ENCODE results near the gene NCBP1.

NCBP1 gene

DNA sequence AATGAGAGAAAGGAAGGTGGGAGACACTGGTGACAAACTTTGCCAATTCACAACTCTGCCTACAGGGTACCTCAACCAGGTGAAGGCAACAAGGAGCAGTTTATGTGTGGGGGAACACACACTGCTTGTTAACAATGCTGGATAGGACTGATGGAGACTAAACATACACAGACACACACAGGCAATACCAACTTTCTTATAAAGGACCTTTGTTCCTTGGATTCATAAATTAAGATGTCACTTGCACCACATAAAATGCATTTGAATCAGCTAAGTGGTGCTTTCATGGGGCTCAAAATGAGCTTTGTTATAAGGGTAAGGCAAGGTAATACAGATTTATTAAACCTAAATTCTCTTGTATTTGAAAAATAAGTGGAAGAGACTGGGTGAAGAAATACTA lies 4.5 kb upstream of the NCBP1 start:
- no peak for TF ChIP-seq ZFX (IDR thresholded peaks at IDR 0.05)
- TF ChIP-seq, protein P1, sequence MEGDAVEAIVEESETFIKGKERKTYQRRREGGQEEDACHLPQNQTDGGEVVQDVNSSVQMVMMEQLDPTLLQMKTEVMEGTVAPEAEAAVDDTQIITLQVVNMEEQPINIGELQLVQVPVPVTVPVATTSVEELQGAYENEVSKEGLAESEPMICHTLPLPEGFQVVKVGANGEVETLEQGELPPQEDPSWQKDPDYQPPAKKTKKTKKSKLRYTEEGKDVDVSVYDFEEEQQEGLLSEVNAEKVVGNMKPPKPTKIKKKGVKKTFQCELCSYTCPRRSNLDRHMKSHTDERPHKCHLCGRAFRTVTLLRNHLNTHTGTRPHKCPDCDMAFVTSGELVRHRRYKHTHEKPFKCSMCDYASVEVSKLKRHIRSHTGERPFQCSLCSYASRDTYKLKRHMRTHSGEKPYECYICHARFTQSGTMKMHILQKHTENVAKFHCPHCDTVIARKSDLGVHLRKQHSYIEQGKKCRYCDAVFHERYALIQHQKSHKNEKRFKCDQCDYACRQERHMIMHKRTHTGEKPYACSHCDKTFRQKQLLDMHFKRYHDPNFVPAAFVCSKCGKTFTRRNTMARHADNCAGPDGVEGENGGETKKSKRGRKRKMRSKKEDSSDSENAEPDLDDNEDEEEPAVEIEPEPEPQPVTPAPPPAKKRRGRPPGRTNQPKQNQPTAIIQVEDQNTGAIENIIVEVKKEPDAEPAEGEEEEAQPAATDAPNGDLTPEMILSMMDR (conservative IDR thresholded peaks at IDR 0.05) = no peak
- no peak overlapping the region for H3K27ac ChIP-seq

DNA sequence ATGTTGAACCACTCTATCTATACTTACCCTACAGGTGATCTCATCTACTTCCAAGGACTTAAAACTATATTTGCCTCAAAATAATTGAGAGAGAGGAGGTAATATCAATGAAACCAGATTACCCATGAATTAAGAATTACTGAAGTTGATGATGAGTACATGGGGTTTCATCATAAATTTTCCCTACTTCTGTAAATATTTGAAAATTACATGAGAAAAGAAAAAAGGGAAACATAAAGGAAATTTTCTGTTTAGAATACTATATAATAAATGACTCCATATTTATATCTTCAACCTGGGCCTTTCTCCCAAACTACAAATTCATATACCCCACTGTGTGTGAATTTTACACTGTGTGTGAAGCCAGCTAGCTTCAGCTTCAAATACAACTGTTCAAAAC lies 3.0 kb upstream of the NCBP1 start:
- TF ChIP-seq ZFX (IDR thresholded peaks at IDR 0.05) = no peak
- TF ChIP-seq, protein P1 (conservative IDR thresholded peaks at IDR 0.05) = no peak
- no peak overlapping the region for H3K27ac ChIP-seq

DNA sequence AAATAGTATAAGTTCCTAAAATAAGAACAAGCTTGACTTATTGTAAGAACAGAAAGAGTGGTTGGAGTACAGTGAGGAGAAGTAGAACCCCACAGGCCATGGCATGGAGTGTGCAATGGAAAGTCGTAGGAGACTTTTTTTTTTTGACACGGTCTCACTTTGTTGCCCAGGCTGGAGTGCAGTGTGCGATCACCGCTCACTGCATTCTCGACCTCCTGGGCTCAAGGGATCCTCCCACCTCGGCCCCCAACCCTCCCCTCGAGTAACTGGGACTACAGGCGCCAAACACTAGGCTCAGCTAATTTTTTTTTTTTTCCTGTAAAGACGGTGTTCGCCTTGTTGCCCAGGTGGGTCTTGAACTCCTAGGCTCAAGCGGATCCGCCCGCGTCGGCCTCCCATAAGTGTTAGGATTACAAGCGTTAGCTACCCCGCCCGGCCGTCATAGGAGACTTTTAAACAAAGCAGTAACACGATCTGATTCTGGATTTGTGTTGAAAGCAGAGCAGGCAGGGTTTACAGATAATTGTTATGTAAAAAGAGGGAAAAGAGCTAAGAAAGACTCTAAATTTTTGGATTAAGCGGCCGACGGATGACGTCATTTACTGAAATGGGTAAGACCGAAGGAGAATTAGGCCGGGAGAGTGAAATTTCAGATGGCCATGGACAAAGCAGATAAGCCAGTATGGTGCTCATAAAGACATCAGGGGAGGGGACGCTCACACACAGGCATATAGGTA lies 1.2 kb upstream of the NCBP1 start:
- peak overlapping the region; percentile 97 for H3K27ac ChIP-seq
- peak; percentile 50 for TF ChIP-seq ZFX (IDR thresholded peaks at IDR 0.05)
- TF ChIP-seq, protein P1 (conservative IDR thresholded peaks at IDR 0.05) = no peak

DNA sequence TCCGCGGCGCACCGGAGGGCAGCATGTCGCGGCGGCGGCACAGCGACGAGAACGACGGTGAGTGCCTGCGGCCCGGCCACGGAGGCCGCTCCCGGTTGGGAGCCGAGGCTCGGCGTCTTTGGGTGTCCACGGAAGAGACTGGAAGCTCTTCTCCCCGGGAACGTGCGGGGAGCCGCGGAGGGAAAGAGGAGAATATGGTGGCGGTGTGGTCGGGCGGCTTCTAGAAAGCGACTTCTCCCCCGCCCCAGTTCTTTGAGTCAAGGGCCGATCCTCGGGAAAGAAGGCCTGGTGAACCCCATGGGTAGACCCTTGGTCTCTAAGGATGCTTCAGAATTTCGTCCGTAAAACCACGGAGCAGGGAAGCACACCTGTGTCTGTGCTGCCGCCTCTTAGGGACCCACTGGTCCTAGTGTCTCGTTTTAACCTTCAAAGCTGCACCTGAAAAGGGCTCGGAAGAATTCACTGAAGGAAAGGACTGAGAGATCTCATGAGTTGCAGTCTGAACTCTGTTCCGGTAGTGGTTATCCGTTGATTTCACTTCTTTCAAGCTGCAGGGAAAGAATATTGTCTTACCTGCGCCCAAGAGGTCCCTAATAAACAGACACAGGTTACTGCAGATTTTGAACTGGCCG lies 354 bp downstream of the NCBP1 start:
- peak overlapping the region; percentile 97 for H3K27ac ChIP-seq
- TF ChIP-seq, protein P1 (conservative IDR thresholded peaks at IDR 0.05) = no peak
- peak; percentile 49; the same call in 1 of the 2 replicates for TF ChIP-seq ZFX (IDR thresholded peaks at IDR 0.05)

DNA sequence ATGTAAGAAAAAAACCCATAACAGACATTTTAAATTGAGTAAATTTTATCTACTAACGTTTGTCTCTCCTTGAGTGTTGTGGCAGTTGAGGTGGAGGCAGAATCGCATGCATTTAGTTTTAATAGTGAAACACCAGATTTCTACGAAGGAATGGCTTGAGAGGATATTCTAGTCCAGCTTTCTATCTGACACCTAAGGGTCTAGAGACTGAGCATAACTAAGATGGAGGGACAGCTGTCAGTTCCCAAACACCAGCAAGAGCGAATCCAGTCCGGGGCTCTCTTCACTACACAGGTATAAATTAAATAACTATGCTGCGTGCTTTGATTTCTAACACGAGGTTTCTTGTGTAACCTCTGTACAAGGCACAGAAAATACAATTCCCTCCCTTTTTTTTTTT lies 1.4 kb downstream of the NCBP1 start:
- TF ChIP-seq ZFX (IDR thresholded peaks at IDR 0.05) = no peak
- TF ChIP-seq, protein P1 (conservative IDR thresholded peaks at IDR 0.05) = no peak
- peak overlapping the region; percentile 13 for H3K27ac ChIP-seq

DNA sequence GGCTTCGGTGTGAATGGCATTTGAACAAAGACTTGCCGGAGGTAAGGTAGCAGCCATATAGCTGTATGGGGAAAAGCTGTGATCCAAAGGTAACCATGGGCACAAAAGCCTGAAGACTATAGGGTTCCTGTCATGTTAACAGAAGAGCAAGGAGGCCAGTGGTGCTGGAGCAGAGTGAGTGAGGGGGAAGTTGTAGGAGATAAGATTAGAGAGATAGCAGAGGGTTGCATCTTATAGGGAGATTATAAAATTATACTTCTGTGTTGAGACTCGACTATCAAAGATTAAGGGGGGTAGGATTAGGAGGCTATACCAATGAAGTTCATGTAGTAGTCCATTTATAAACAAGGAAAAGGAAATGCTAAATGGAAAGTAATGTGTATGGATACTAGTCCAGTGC lies 3.3 kb downstream of the NCBP1 start:
- H3K27ac ChIP-seq = no peak overlapping the region
- TF ChIP-seq, protein P1 (conservative IDR thresholded peaks at IDR 0.05) = no peak
- no peak for TF ChIP-seq ZFX (IDR thresholded peaks at IDR 0.05)

DNA sequence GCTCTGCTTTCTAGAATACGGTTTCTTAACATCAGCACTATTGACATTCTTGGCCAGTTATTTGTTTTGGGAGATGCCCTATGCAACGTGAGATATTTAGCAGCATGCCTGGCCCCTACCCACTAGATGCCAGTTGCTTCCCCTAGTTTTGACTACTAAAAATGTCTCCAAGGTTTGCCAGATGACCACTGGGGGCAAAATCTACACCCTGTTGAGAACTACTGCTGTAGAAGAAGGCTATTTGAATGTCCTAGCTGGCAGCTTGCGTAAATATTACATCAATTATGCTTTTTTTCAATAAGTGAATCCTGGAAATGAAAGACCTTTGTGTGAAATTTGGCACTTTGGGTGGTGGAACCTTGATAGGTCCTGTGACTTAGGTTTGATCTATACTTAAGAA lies 5.0 kb downstream of the NCBP1 start:
- H3K27ac ChIP-seq = no peak overlapping the region
- TF ChIP-seq, protein P1 (conservative IDR thresholded peaks at IDR 0.05) = no peak; the same call in 1 of the 2 replicates
- no peak for TF ChIP-seq ZFX (IDR thresholded peaks at IDR 0.05)
